Epidermal melanocyte (primary cell): ENCODE results near the gene BEST4.
"Not testable (repeated sequence)": the region's sequence is repeated elsewhere in the genome, so short reads cannot be mapped to it uniquely, and the experiment has no call there.

Experiments
- DNase-seq: peaks from one replicate; pipeline ENCODE4 v3.0.0; 2011; ENCODE audit warnings: low spot score; ENCODE audit not compliant: insufficient read length

The BEST4 gene

GRCh38 chr1:44819608-44820327, 31.8 kb upstream of the BEST4 start:
- DNase-seq, result peak; percentile 86

GRCh38 chr1:44819196-44819607, 31.2 kb upstream of the BEST4 start:
- DNase-seq, result peak; percentile 24

- DNase-seq, result no peak
Measured at GRCh38 chr1:44817771-44818495, 30.0 kb upstream of the BEST4 start.

- no peak for DNase-seq
Measured at GRCh38 chr1:44817307-44817706, 29.3 kb upstream of the BEST4 start.

- DNase-seq, result not testable (repeated sequence)
Measured at GRCh38 chr1:44815926-44816325, 28.0 kb upstream of the BEST4 start.

GRCh38 chr1:44812822-44813543, 25.0 kb upstream of the BEST4 start:
- no peak for DNase-seq

GRCh38 chr1:44811234-44811633, 23.3 kb upstream of the BEST4 start:
- no peak for DNase-seq

- DNase-seq, result not testable (repeated sequence)
Measured at GRCh38 chr1:44810762-44811105, 22.8 kb upstream of the BEST4 start.

GRCh38 chr1:44810101-44810761, 22.3 kb upstream of the BEST4 start:
- no peak for DNase-seq

- DNase-seq, result peak; percentile 32
Measured at GRCh38 chr1:44808938-44809917, 21.3 kb upstream of the BEST4 start.

GRCh38 chr1:44808063-44808937, 20.3 kb upstream of the BEST4 start, which contains the start of gene BTBD19:
TSS of gene BTBD19 (plus strand) at chr1:44808523. CDS start at chr1:44808821, 298 bp downstream.
- peak; percentile 99 for DNase-seq

GRCh38 chr1:44807364-44808062, 19.5 kb upstream of the BEST4 start:
- DNase-seq, result peak; percentile 97

GRCh38 chr1:44806704-44807363, 18.9 kb upstream of the BEST4 start, which contains the start of gene DYNLT4:
TSS of gene DYNLT4 (minus strand) at chr1:44807351. CDS start at chr1:44806668, 683 bp downstream.
- DNase-seq, result no peak

GRCh38 chr1:44806025-44806703, 18.2 kb upstream of the BEST4 start:
- no peak for DNase-seq

- no peak for DNase-seq
Measured at GRCh38 chr1:44805311-44806024, 17.5 kb upstream of the BEST4 start.

GRCh38 chr1:44803312-44804095, 15.5 kb upstream of the BEST4 start:
- DNase-seq, result no peak
